ENCODE results near the gene GDF15. TPM values are rescaled to one million over a fixed set of nuclear protein-coding genes. Genes with fewer than 3 reads are reported as not detected.

Gene GDF15
- total RNA-seq, 1 experiment from 2014 or later = 27.3 TPM

GRCh38 chr19:18340190-18340989 lies 45.6 kb upstream of the GDF15 start, which contains the start of gene PGPEP1 (continued):
- TF ChIP-seq, protein P1, sequence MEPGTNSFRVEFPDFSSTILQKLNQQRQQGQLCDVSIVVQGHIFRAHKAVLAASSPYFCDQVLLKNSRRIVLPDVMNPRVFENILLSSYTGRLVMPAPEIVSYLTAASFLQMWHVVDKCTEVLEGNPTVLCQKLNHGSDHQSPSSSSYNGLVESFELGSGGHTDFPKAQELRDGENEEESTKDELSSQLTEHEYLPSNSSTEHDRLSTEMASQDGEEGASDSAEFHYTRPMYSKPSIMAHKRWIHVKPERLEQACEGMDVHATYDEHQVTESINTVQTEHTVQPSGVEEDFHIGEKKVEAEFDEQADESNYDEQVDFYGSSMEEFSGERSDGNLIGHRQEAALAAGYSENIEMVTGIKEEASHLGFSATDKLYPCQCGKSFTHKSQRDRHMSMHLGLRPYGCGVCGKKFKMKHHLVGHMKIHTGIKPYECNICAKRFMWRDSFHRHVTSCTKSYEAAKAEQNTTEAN (CRISPR knock-in tag; IDR thresholded peaks at IDR 0.05) = no peak
- TF ChIP-seq KAT7 (CRISPR knock-in tag; IDR thresholded peaks at IDR 0.05; ENCODE audit: borderline replicate concordance) = peak; percentile 29; the same call in 1 of the 2 replicates
- TF ChIP-seq CBFB (CRISPR knock-in tag; IDR thresholded peaks at IDR 0.05; ENCODE audit: low read depth) = no peak
- no peak for TF ChIP-seq CREB1 (CRISPR knock-in tag; IDR thresholded peaks at IDR 0.05)
- TF ChIP-seq, protein P2, sequence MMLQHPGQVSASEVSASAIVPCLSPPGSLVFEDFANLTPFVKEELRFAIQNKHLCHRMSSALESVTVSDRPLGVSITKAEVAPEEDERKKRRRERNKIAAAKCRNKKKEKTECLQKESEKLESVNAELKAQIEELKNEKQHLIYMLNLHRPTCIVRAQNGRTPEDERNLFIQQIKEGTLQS (CRISPR knock-in tag; conservative IDR thresholded peaks at IDR 0.05) = no peak
- TF ChIP-seq, protein P3, sequence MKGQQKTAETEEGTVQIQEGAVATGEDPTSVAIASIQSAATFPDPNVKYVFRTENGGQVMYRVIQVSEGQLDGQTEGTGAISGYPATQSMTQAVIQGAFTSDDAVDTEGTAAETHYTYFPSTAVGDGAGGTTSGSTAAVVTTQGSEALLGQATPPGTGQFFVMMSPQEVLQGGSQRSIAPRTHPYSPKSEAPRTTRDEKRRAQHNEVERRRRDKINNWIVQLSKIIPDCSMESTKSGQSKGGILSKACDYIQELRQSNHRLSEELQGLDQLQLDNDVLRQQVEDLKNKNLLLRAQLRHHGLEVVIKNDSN (CRISPR knock-in tag; IDR thresholded peaks at IDR 0.05) = no peak
- TF ChIP-seq ZBTB21 (CRISPR knock-in tag; IDR thresholded peaks at IDR 0.05; ENCODE audit: borderline replicate concordance) = no peak
- no peak for TF ChIP-seq ZMAT4 (CRISPR knock-in tag; IDR thresholded peaks at IDR 0.05)
- TF ChIP-seq ZNF512 (CRISPR knock-in tag; IDR thresholded peaks at IDR 0.05; ENCODE audit: borderline replicate concordance) = no peak
- TF ChIP-seq, protein P4, sequence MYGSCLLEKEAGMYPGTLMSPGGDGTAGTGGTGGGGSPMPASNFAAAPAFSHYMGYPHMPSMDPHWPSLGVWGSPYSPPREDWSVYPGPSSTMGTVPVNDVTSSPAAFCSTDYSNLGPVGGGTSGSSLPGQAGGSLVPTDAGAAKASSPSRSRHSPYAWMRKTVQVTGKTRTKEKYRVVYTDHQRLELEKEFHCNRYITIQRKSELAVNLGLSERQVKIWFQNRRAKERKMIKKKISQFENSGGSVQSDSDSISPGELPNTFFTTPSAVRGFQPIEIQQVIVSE (CRISPR knock-in tag; IDR thresholded peaks at IDR 0.05; ENCODE audit: borderline replicate concordance) = no peak
- TF ChIP-seq ESRRA (CRISPR knock-in tag; IDR thresholded peaks at IDR 0.05; ENCODE audit: borderline replicate concordance) = no peak
- no peak for TF ChIP-seq ZNF423 (CRISPR knock-in tag; IDR thresholded peaks at IDR 0.05)
- TF ChIP-seq, protein P5, sequence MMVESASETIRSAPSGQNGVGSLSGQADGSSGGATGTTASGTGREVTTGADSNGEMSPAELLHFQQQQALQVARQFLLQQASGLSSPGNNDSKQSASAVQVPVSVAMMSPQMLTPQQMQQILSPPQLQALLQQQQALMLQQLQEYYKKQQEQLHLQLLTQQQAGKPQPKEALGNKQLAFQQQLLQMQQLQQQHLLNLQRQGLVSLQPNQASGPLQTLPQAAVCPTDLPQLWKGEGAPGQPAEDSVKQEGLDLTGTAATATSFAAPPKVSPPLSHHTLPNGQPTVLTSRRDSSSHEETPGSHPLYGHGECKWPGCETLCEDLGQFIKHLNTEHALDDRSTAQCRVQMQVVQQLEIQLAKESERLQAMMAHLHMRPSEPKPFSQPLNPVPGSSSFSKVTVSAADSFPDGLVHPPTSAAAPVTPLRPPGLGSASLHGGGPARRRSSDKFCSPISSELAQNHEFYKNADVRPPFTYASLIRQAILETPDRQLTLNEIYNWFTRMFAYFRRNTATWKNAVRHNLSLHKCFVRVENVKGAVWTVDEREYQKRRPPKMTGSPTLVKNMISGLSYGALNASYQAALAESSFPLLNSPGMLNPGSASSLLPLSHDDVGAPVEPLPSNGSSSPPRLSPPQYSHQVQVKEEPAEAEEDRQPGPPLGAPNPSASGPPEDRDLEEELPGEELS (CRISPR knock-in tag; IDR thresholded peaks at IDR 0.05) = no peak
- TF ChIP-seq GTF2I (CRISPR knock-in tag; conservative IDR thresholded peaks at IDR 0.05) = peak; percentile 96
- TF ChIP-seq ZNF416 (CRISPR knock-in tag; IDR thresholded peaks at IDR 0.05) = 0 out of 2 replicates have a peak, but pooled peaks have one; percentile 64
- TF ChIP-seq RELA (CRISPR knock-in tag; IDR thresholded peaks at IDR 0.05; ENCODE audit: borderline replicate concordance) = no peak; the same call in 1 of the 2 replicates
- TF ChIP-seq, protein P6, sequence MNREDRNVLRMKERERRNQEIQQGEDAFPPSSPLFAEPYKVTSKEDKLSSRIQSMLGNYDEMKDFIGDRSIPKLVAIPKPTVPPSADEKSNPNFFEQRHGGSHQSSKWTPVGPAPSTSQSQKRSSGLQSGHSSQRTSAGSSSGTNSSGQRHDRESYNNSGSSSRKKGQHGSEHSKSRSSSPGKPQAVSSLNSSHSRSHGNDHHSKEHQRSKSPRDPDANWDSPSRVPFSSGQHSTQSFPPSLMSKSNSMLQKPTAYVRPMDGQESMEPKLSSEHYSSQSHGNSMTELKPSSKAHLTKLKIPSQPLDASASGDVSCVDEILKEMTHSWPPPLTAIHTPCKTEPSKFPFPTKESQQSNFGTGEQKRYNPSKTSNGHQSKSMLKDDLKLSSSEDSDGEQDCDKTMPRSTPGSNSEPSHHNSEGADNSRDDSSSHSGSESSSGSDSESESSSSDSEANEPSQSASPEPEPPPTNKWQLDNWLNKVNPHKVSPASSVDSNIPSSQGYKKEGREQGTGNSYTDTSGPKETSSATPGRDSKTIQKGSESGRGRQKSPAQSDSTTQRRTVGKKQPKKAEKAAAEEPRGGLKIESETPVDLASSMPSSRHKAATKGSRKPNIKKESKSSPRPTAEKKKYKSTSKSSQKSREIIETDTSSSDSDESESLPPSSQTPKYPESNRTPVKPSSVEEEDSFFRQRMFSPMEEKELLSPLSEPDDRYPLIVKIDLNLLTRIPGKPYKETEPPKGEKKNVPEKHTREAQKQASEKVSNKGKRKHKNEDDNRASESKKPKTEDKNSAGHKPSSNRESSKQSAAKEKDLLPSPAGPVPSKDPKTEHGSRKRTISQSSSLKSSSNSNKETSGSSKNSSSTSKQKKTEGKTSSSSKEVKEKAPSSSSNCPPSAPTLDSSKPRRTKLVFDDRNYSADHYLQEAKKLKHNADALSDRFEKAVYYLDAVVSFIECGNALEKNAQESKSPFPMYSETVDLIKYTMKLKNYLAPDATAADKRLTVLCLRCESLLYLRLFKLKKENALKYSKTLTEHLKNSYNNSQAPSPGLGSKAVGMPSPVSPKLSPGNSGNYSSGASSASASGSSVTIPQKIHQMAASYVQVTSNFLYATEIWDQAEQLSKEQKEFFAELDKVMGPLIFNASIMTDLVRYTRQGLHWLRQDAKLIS (CRISPR knock-in tag; IDR thresholded peaks at IDR 0.05; ENCODE audit: borderline replicate concordance) = no peak
- TF ChIP-seq PRRX2 (CRISPR knock-in tag; IDR thresholded peaks at IDR 0.05) = no peak
- no peak for TF ChIP-seq IRF2 (CRISPR knock-in tag; IDR thresholded peaks at IDR 0.05; ENCODE audit: borderline replicate concordance, low read depth)
- no peak for TF ChIP-seq FOXJ3 (CRISPR knock-in tag; IDR thresholded peaks at IDR 0.05; ENCODE audit: borderline replicate concordance)
- TF ChIP-seq ZNF138 (CRISPR knock-in tag; conservative IDR thresholded peaks at IDR 0.05) = no peak
- TF ChIP-seq ZNF317 (CRISPR knock-in tag; IDR thresholded peaks at IDR 0.05; ENCODE audit: borderline replicate concordance, low read depth) = no peak
- TF ChIP-seq GABPB1 (CRISPR knock-in tag; IDR thresholded peaks at IDR 0.05) = no peak; the same call in 1 of the 2 replicates
- no peak for TF ChIP-seq ZNF232 (CRISPR knock-in tag; IDR thresholded peaks at IDR 0.05)
- TF ChIP-seq SMAD4 (CRISPR knock-in tag; IDR thresholded peaks at IDR 0.05) = no peak

Data from WTC11 (cell line).